Measurements from ENCODE around the gene GAB2. TPM values are rescaled to one million over a fixed set of nuclear protein-coding genes. Genes with fewer than 3 reads are reported as not detected.

GAB2 gene
- total RNA-seq, 2 experiments from 2014 or later = 10.7 to 11.9 TPM

DNA sequence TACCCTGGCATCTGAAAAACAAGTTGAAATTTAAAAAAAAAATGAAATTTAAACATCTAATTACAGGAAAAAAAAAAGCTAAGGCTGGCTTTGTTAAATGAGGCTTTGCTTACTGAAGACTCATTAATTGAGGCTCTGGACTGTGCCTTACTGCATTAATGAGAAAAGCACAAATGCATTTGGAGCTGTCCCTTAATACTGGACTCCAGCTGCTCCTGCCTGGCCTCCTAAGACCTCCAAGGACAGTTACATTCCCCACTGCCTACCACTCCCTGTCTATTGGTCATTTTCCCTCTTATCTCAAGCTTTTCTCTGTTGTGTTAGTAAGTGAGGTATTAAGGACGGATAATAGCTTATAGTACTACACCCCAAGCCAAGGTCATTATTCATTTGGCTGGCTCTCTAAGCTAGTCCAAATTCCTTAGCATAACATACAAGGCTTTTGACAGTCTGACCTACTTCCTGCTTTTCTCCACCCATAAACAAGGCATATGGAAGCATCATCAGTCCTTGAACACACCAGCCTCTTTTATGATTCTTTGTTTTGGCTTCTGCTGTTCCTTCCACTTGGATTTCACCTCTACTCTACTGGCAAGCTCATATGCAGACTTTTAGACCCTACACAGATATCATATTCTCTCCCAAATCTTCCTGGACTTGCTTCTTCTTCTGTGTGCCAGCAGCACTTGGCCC is 166.4 kb downstream of the GAB2 start:
- Histone ChIP-seq H3K4me3 (ENCODE audit: low read length) (no peak overlapping the region), H3K4me1 (ENCODE audit: insufficient read depth, low read length) (no peaks in the 10 kb centered on the region), H3K27ac (ENCODE audit: low read depth in 1 of 2, low read length in 2 of 2) (no peak overlapping the region), H3K9me3 (ENCODE audit: control insufficient read depth in 1 of 2, insufficient read depth in 1 of 2, low read length in 2 of 2) (no peaks in the 10 kb centered on the region), H3K27me3 (ENCODE audit: control insufficient read depth in 1 of 2, insufficient read depth in 2 of 2, low read length in 2 of 2) (no peaks in the 10 kb centered on the region), H3K36me3 (ENCODE audit: insufficient read depth, low read length) (no peaks in the 10 kb centered on the region)
- no peak for DNase-seq
- H3K9me3 Mint-ChIP-seq = no peaks in the 10 kb centered on the region
- CTCF ChIA-PET = interaction anchor here (0.9 to 2.1 kb wide), 2 partner anchors 12 to 313 kb away, joined by 3 to 6 read pairs; no protein-coding TSS in a partner anchor
- no peaks in the 10 kb centered on the region for H3K27me3 Mint-ChIP-seq
- H3K27ac Mint-ChIP-seq = no peak overlapping the region
- POLR2A ChIA-PET = no interaction called here
- intact Hi-C loops (cut with DNase I, micrococcal nuclease) = no loop called here
- H3K4me3 Mint-ChIP-seq = no peak overlapping the region
- TF ChIP-seq, protein P1, sequence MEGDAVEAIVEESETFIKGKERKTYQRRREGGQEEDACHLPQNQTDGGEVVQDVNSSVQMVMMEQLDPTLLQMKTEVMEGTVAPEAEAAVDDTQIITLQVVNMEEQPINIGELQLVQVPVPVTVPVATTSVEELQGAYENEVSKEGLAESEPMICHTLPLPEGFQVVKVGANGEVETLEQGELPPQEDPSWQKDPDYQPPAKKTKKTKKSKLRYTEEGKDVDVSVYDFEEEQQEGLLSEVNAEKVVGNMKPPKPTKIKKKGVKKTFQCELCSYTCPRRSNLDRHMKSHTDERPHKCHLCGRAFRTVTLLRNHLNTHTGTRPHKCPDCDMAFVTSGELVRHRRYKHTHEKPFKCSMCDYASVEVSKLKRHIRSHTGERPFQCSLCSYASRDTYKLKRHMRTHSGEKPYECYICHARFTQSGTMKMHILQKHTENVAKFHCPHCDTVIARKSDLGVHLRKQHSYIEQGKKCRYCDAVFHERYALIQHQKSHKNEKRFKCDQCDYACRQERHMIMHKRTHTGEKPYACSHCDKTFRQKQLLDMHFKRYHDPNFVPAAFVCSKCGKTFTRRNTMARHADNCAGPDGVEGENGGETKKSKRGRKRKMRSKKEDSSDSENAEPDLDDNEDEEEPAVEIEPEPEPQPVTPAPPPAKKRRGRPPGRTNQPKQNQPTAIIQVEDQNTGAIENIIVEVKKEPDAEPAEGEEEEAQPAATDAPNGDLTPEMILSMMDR (IDR thresholded peaks at IDR 0.05) = no peak
- ATAC-seq (ENCODE audit: poor library complexity) = no peak
- no peaks in the 10 kb centered on the region for H3K36me3 Mint-ChIP-seq (ENCODE audit: low read depth)
- no peaks in the 10 kb centered on the region for H3K4me1 Mint-ChIP-seq (ENCODE audit: low read depth)

DNA sequence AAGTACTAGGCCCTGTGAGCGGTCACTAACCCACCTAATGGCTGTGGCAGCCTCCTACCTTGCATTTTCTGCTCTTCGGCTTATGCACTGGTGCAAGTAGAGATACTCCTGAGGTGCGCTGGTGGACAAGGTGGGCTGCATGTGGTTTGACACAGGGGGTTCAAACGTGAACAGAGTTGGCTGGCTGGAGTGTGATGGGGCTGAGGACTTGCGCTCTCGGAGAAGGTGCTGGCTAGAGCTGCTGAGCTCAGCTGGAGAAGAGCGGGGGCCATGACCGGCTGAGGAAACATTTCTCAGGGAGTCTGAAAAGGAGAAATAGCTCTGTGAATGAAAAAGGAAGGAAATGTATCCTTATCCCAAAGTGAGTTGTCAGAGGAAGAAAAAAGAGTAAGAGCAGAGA is 167.5 kb downstream of the GAB2 start:
- peaks cover 0 to 4% of the 10 kb centered on the region in 2 experiments for H3K9me3 ChIP-seq (ENCODE audit: control insufficient read depth in 1 of 2, insufficient read depth in 1 of 2, low read length in 2 of 2)
- ATAC-seq (ENCODE audit: poor library complexity) = no peak
- H3K4me3 Mint-ChIP-seq = no peak overlapping the region
- ChIA-PET CTCF (interaction anchor here (2.1 kb wide), 1 partner anchor 13 kb away, joined by 6 read pairs; no protein-coding TSS in a partner anchor), POLR2A (no interaction called here)
- H3K4me1 Mint-ChIP-seq (ENCODE audit: low read depth) = peaks cover under 1% of the 10 kb centered on the region
- H3K36me3 Mint-ChIP-seq (ENCODE audit: low read depth) = no peaks in the 10 kb centered on the region
- DNase-seq = no peak
- H3K4me1 ChIP-seq (ENCODE audit: insufficient read depth, low read length) = no peaks in the 10 kb centered on the region
- H3K27ac ChIP-seq (ENCODE audit: low read depth in 1 of 2, low read length in 2 of 2) = no peak overlapping the region
- H3K4me3 ChIP-seq (ENCODE audit: low read length) = no peak overlapping the region
- TF ChIP-seq, protein P1 (IDR thresholded peaks at IDR 0.05) = no peak
- no peak overlapping the region for H3K27ac Mint-ChIP-seq
- no peaks in the 10 kb centered on the region for H3K36me3 ChIP-seq (ENCODE audit: insufficient read depth, low read length)
- intact Hi-C loops (cut with DNase I, micrococcal nuclease) = no loop called here
- no peaks in the 10 kb centered on the region for H3K27me3 ChIP-seq (ENCODE audit: control insufficient read depth in 1 of 2, insufficient read depth in 2 of 2, low read length in 2 of 2)
- H3K9me3 Mint-ChIP-seq = no peaks in the 10 kb centered on the region
- H3K27me3 Mint-ChIP-seq = no peaks in the 10 kb centered on the region

DNA sequence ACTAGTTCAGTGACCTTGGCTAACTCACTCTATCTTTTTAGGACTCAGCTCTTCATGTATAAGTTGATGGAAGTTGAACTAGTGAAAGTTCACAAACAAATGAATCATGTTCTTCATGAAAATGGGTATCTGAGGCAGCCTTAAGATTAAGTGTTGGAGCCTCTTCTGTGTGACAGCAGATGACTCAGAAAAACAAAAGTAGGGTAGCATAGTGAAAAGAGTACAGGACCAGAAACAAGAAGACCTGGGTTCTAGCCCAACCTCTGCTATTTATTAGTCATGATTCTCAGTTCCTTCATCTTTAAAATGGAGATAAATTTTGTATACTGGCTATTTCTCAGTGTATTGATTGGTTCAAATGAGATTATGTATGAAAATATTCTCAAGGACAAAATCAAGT is 168.7 kb downstream of the GAB2 start:
- no peaks in the 10 kb centered on the region for H3K27me3 Mint-ChIP-seq
- peaks cover 6% of the 10 kb centered on the region for H3K36me3 Mint-ChIP-seq (ENCODE audit: low read depth)
- DNase-seq (no peak), ATAC-seq (ENCODE audit: poor library complexity) (no peak)
- Histone ChIP-seq H3K4me3 (ENCODE audit: low read length) (no peak overlapping the region), H3K27me3 (ENCODE audit: control insufficient read depth in 1 of 2, insufficient read depth in 2 of 2, low read length in 2 of 2) (no peaks in the 10 kb centered on the region), H3K9me3 (ENCODE audit: control insufficient read depth in 1 of 2, insufficient read depth in 1 of 2, low read length in 2 of 2) (peaks cover 0 to 4% of the 10 kb centered on the region in 2 experiments), H3K27ac (ENCODE audit: low read depth in 1 of 2, low read length in 2 of 2) (no peak overlapping the region), H3K4me1 (ENCODE audit: insufficient read depth, low read length) (no peaks in the 10 kb centered on the region), H3K36me3 (ENCODE audit: insufficient read depth, low read length) (no peaks in the 10 kb centered on the region)
- TF ChIP-seq, protein P1 (IDR thresholded peaks at IDR 0.05) = no peak
- POLR2A ChIA-PET = no interaction called here
- peaks cover 12% of the 10 kb centered on the region for H3K4me1 Mint-ChIP-seq (ENCODE audit: low read depth)
- H3K4me3 Mint-ChIP-seq = no peak overlapping the region
- intact Hi-C loops (cut with DNase I, micrococcal nuclease) = no loop called here
- peaks cover 5% of the 10 kb centered on the region for H3K9me3 Mint-ChIP-seq
- CTCF ChIA-PET = no interaction called here
- no peak overlapping the region for H3K27ac Mint-ChIP-seq

Data from CD4-positive, alpha-beta T cell (primary cell).